Measurements from ENCODE around the gene CCDC195. TPM values are rescaled to one million over a fixed set of nuclear protein-coding genes. Genes with fewer than 3 reads are reported as not detected.

The CCDC195 gene
- total RNA-seq, 1 donor from 2014 or later: not detected

GRCh38 chr2:224687156-224687555 is 29.0 kb downstream of the CCDC195 start:
- no peak for TF ChIP-seq CTCF (IDR thresholded peaks at IDR 0.05)
- no peak for DNase-seq (ENCODE audit: low spot score)
- no peaks in the 10 kb centered on the region for H3K4me1 Mint-ChIP-seq (ENCODE audit: low read depth)
- H3K9me3 Mint-ChIP-seq (ENCODE audit: low read depth): no peaks in the 10 kb centered on the region
- no peak overlapping the region for H3K27ac Mint-ChIP-seq (ENCODE audit: unreplicated experiment)
- H3K27me3 Mint-ChIP-seq (ENCODE audit: low read depth): no peaks in the 10 kb centered on the region
- no peak overlapping the region for H3K4me3 Mint-ChIP-seq (ENCODE audit: unreplicated experiment)
- H3K36me3 Mint-ChIP-seq (ENCODE audit: low read depth): no peaks in the 10 kb centered on the region

GRCh38 chr2:224685121-224685520 is 31.0 kb downstream of the CCDC195 start:
- no peak for DNase-seq (ENCODE audit: low spot score)
- Mint-ChIP-seq H3K27me3 (ENCODE audit: low read depth) (no peaks in the 10 kb centered on the region), H3K4me3 (ENCODE audit: unreplicated experiment) (no peak overlapping the region), H3K9me3 (ENCODE audit: low read depth) (no peaks in the 10 kb centered on the region), H3K27ac (ENCODE audit: unreplicated experiment) (no peak overlapping the region), H3K36me3 (ENCODE audit: low read depth) (no peaks in the 10 kb centered on the region), H3K4me1 (ENCODE audit: low read depth) (no peaks in the 10 kb centered on the region)
- TF ChIP-seq CTCF (IDR thresholded peaks at IDR 0.05): no peak

GRCh38 chr2:224682134-224682533 is 34.0 kb downstream of the CCDC195 start:
- Mint-ChIP-seq H3K27ac (ENCODE audit: unreplicated experiment) (no peak overlapping the region), H3K4me1 (ENCODE audit: low read depth) (peaks cover 17% of the 10 kb centered on the region), H3K4me3 (ENCODE audit: unreplicated experiment) (no peak overlapping the region)

GRCh38 chr2:224671731-224672130 is 44.4 kb downstream of the CCDC195 start:
- DNase-seq (ENCODE audit: low spot score): no peak
- Mint-ChIP-seq H3K4me3 (ENCODE audit: unreplicated experiment) (no peak overlapping the region), H3K27me3 (ENCODE audit: low read depth) (no peaks in the 10 kb centered on the region), H3K9me3 (ENCODE audit: low read depth) (no peaks in the 10 kb centered on the region), H3K36me3 (ENCODE audit: low read depth) (no peaks in the 10 kb centered on the region), H3K4me1 (ENCODE audit: low read depth) (no peaks in the 10 kb centered on the region), H3K27ac (ENCODE audit: unreplicated experiment) (no peak overlapping the region)
- no peak for TF ChIP-seq CTCF (IDR thresholded peaks at IDR 0.05)

More at GRCh38 chr2:224682134-224682533, 34.0 kb downstream of the CCDC195 start:
- no peak for TF ChIP-seq CTCF (IDR thresholded peaks at IDR 0.05)
- H3K36me3 Mint-ChIP-seq (ENCODE audit: low read depth): no peaks in the 10 kb centered on the region
- no peaks in the 10 kb centered on the region for H3K27me3 Mint-ChIP-seq (ENCODE audit: low read depth)
- DNase-seq (ENCODE audit: low spot score): no peak
- no peaks in the 10 kb centered on the region for H3K9me3 Mint-ChIP-seq (ENCODE audit: low read depth)

GRCh38 chr2:224670203-224670602 is 46.0 kb downstream of the CCDC195 start:
- DNase-seq (ENCODE audit: low spot score): no peak
- H3K36me3 Mint-ChIP-seq (ENCODE audit: low read depth): no peaks in the 10 kb centered on the region
- no peak overlapping the region for H3K4me3 Mint-ChIP-seq (ENCODE audit: unreplicated experiment)
- no peak for TF ChIP-seq CTCF (IDR thresholded peaks at IDR 0.05)
- no peaks in the 10 kb centered on the region for H3K4me1 Mint-ChIP-seq (ENCODE audit: low read depth)
- no peaks in the 10 kb centered on the region for H3K9me3 Mint-ChIP-seq (ENCODE audit: low read depth)
- H3K27me3 Mint-ChIP-seq (ENCODE audit: low read depth): no peaks in the 10 kb centered on the region
- no peak overlapping the region for H3K27ac Mint-ChIP-seq (ENCODE audit: unreplicated experiment)
